ENCODE data around the gene PROSER3. TPM values are rescaled to one million over a fixed set of nuclear protein-coding genes. Genes with fewer than 3 reads are reported as not detected.

PROSER3 gene
- total RNA-seq, 1 donor from 2014 or later: 20.8 TPM

- no peak overlapping the region for H3K4me3 ChIP-seq
- H3K36me3 ChIP-seq: peaks cover 13% of the 10 kb centered on the region
- intact Hi-C loops (cut with DNase I): no loop called here
- no peak overlapping the region for H3K27ac ChIP-seq
- H3K27me3 ChIP-seq (ENCODE audit: low read depth): no peaks in the 10 kb centered on the region
- ATAC-seq (no peak), DNase-seq (no peak)
- TF ChIP-seq CTCF (IDR thresholded peaks at IDR 0.05): no peak
- H3K4me1 ChIP-seq: peaks cover 17% of the 10 kb centered on the region
- no peaks in the 10 kb centered on the region for H3K9me3 ChIP-seq
These were observed 19.3 kb downstream of the PROSER3 start for GRCh38 chr19:35777086-35777841.

- no peak overlapping the region for H3K4me3 ChIP-seq
- no peak for TF ChIP-seq CTCF (IDR thresholded peaks at IDR 0.05)
- no peaks in the 10 kb centered on the region for H3K27me3 ChIP-seq (ENCODE audit: low read depth)
- H3K4me1 ChIP-seq: peaks cover 17% of the 10 kb centered on the region
- intact Hi-C loops (cut with DNase I): no loop called here
- ATAC-seq (no peak), DNase-seq (no peak)
- peaks cover 13% of the 10 kb centered on the region for H3K36me3 ChIP-seq
- no peaks in the 10 kb centered on the region for H3K9me3 ChIP-seq
- no peak overlapping the region for H3K27ac ChIP-seq
These were observed 20.0 kb downstream of the PROSER3 start for GRCh38 chr19:35777961-35778360.

GRCh38 chr19:35779033-35779432 lies 21.1 kb downstream of the PROSER3 start:
- no peaks in the 10 kb centered on the region for H3K9me3 ChIP-seq

GRCh38 chr19:35780058-35780457 lies 22.1 kb downstream of the PROSER3 start:
- Histone ChIP-seq H3K9me3 (no peaks in the 10 kb centered on the region), H3K4me3 (no peak overlapping the region), H3K27ac (no peak overlapping the region), H3K36me3 (peaks cover 13% of the 10 kb centered on the region), H3K27me3 (ENCODE audit: low read depth) (no peaks in the 10 kb centered on the region), H3K4me1 (peaks cover 11% of the 10 kb centered on the region)
- no peak for ATAC-seq
- no peak for TF ChIP-seq CTCF (IDR thresholded peaks at IDR 0.05)
- intact Hi-C loops (cut with DNase I): no loop called here
- DNase-seq: no peak

More at GRCh38 chr19:35779033-35779432, 21.1 kb downstream of the PROSER3 start:
- Histone ChIP-seq H3K4me3 (no peak overlapping the region), H3K27me3 (ENCODE audit: low read depth) (no peaks in the 10 kb centered on the region), H3K27ac (no peak overlapping the region), H3K36me3 (peaks cover 13% of the 10 kb centered on the region), H3K4me1 (peaks cover 17% of the 10 kb centered on the region)
- no peak for ATAC-seq
- no peak for TF ChIP-seq CTCF (IDR thresholded peaks at IDR 0.05)
- no peak for DNase-seq
- intact Hi-C loops (cut with DNase I): no loop called here

- DNase-seq (no peak), ATAC-seq (no peak)
- H3K4me1 ChIP-seq: peaks cover 10% of the 10 kb centered on the region
- no peaks in the 10 kb centered on the region for H3K9me3 ChIP-seq
- no peak overlapping the region for H3K27ac ChIP-seq
- TF ChIP-seq CTCF (IDR thresholded peaks at IDR 0.05): no peak
- intact Hi-C loops (cut with DNase I): no loop called here
- H3K27me3 ChIP-seq (ENCODE audit: low read depth): no peaks in the 10 kb centered on the region
- H3K4me3 ChIP-seq: no peak overlapping the region
- peaks cover 13% of the 10 kb centered on the region for H3K36me3 ChIP-seq
These were observed 22.7 kb downstream of the PROSER3 start for GRCh38 chr19:35780717-35781116.

All from lower lobe of right lung (tissue), 2 donors.